ENCODE data around the gene FAM114A1.
"Not testable (repeated sequence)": the region's sequence is repeated elsewhere in the genome, so short reads cannot be mapped to it uniquely, and the experiment has no call there.

FAM114A1 gene

DNA sequence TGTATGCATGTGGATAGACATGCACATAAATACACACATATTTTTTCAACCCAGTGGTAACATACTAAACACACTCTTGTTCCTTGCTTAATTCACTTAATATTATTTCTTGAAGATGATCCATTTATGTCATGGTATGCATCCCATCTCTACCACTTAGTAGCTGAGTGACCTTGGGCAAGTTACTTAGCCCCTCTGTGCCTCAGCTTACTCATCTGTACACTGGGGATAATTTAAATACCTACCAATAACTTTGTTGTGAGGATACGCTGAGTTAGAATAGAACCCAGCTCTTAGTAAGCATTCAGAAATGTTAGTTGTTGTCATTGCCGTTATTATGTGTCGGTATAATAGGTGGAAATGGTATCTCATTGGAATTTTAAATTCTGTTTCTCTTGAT is 41.4 kb downstream of the FAM114A1 start:
- Histone ChIP-seq H3K36me3 (ENCODE audit: control insufficient read depth, low read length) (no peaks in the 10 kb centered on the region), H3K4me1 (ENCODE audit: control insufficient read depth, low read length) (no peaks in the 10 kb centered on the region), H3F3A (ENCODE audit: control insufficient read depth, insufficient read depth) (no peaks in the 10 kb centered on the region), H3K4me2 (ENCODE audit: low read length) (no peak overlapping the region), H3K9me3 (ENCODE audit: control insufficient read depth, insufficient read depth, low read length) (no peaks in the 10 kb centered on the region), H3K27ac (ENCODE audit: low read depth, low read length) (no peak overlapping the region), H3K9me2 (replicated peaks; ENCODE audit: control insufficient read depth, low read length) (no peaks in the 10 kb centered on the region), H3K79me2 (ENCODE audit: control insufficient read depth, low read length) (no peaks in the 10 kb centered on the region), H3K4me3 (ENCODE audit: low read length) (no peak overlapping the region), H4K20me1 (ENCODE audit: control insufficient read depth, insufficient read depth, low read depth, low read length) (no peaks in the 10 kb centered on the region), H3K27me3 (ENCODE audit: control insufficient read depth, low read length) (no peaks in the 10 kb centered on the region)
- TF ChIP-seq CTCF (IDR thresholded peaks at IDR 0.05; ENCODE audit: low read depth, low read length, poor library complexity, severe bottlenecking) = no peak
- no peak for TF ChIP-seq EZH2phosphoT487 (IDR thresholded peaks at IDR 0.05; ENCODE audit: borderline replicate concordance, low read length)

- Histone ChIP-seq H3K9me2 (replicated peaks; ENCODE audit: control insufficient read depth, low read length) (no peaks in the 10 kb centered on the region), H3F3A (ENCODE audit: control insufficient read depth, insufficient read depth) (no peaks in the 10 kb centered on the region), H3K9me3 (ENCODE audit: control insufficient read depth, insufficient read depth, low read length) (no peaks in the 10 kb centered on the region), H3K4me2 (ENCODE audit: low read length) (no peak overlapping the region), H3K27me3 (ENCODE audit: control insufficient read depth, low read length) (no peaks in the 10 kb centered on the region), H3K79me2 (ENCODE audit: control insufficient read depth, low read length) (no peaks in the 10 kb centered on the region), H3K27ac (ENCODE audit: low read depth, low read length) (no peak overlapping the region), H3K36me3 (ENCODE audit: control insufficient read depth, low read length) (no peaks in the 10 kb centered on the region), H4K20me1 (ENCODE audit: control insufficient read depth, insufficient read depth, low read depth, low read length) (no peaks in the 10 kb centered on the region), H3K4me3 (ENCODE audit: low read length) (no peak overlapping the region), H3K4me1 (ENCODE audit: control insufficient read depth, low read length) (peaks cover 7% of the 10 kb centered on the region)
- TF ChIP-seq CTCF (IDR thresholded peaks at IDR 0.05; ENCODE audit: low read depth, low read length, poor library complexity, severe bottlenecking) = no peak
- TF ChIP-seq EZH2phosphoT487 (IDR thresholded peaks at IDR 0.05; ENCODE audit: borderline replicate concordance, low read length) = no peak
These were observed 43.7 kb downstream of the FAM114A1 start for GRCh38 chr4:38911257-38911656.

- Histone ChIP-seq H3K4me2 (ENCODE audit: low read length) (peak overlapping the region; percentile 41), H3K4me3 (ENCODE audit: low read length) (0 out of 2 replicates have a peak overlapping the region, but pooled peaks have one; percentile 17), H3F3A (ENCODE audit: control insufficient read depth, insufficient read depth) (no peaks in the 10 kb centered on the region), H3K9me3 (ENCODE audit: control insufficient read depth, insufficient read depth, low read length) (no peaks in the 10 kb centered on the region), H3K27ac (ENCODE audit: low read depth, low read length) (no peak overlapping the region), H3K27me3 (ENCODE audit: control insufficient read depth, low read length) (no peaks in the 10 kb centered on the region), H3K36me3 (ENCODE audit: control insufficient read depth, low read length) (no peaks in the 10 kb centered on the region), H3K4me1 (ENCODE audit: control insufficient read depth, low read length) (peaks cover 7% of the 10 kb centered on the region), H3K79me2 (ENCODE audit: control insufficient read depth, low read length) (no peaks in the 10 kb centered on the region), H4K20me1 (ENCODE audit: control insufficient read depth, insufficient read depth, low read depth, low read length) (no peaks in the 10 kb centered on the region), H3K9me2 (replicated peaks; ENCODE audit: control insufficient read depth, low read length) (no peaks in the 10 kb centered on the region)
- TF ChIP-seq EZH2phosphoT487 (IDR thresholded peaks at IDR 0.05; ENCODE audit: borderline replicate concordance, low read length) (no peak), CTCF (IDR thresholded peaks at IDR 0.05; ENCODE audit: low read depth, low read length, poor library complexity, severe bottlenecking) (no peak)
These were observed 47.2 kb downstream of the FAM114A1 start for GRCh38 chr4:38914854-38915253.

DNA sequence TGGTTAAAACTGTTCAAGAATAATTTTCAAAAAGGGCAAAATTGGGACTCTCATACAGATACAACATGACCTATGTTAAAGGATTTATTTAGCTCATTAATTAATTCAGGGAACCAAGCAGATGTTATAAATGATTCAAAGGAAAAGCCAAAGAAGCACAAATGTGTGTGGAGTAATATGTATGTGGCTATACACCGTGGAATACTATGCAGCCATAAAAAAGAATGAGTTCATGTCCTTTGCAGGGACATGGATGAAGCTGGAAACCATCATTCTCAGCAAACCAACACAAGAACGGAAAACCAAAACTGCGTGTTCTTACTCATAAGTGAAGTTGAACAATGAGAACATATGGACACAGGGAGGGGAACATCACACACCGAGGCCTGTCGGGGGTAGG is 48.7 kb downstream of the FAM114A1 start:
- not testable (repeated sequence) for H3K9me3 ChIP-seq (ENCODE audit: control insufficient read depth, insufficient read depth, low read length); H4K20me1 ChIP-seq (ENCODE audit: control insufficient read depth, insufficient read depth, low read depth, low read length); H3K27ac ChIP-seq (ENCODE audit: low read depth, low read length); H3K4me1 ChIP-seq (ENCODE audit: control insufficient read depth, low read length); H3K36me3 ChIP-seq (ENCODE audit: control insufficient read depth, low read length); H3K79me2 ChIP-seq (ENCODE audit: control insufficient read depth, low read length); H3K9me2 ChIP-seq (replicated peaks; ENCODE audit: control insufficient read depth, low read length); H3K4me2 ChIP-seq (ENCODE audit: low read length); H3K4me3 ChIP-seq (ENCODE audit: low read length); H3K27me3 ChIP-seq (ENCODE audit: control insufficient read depth, low read length); H3F3A ChIP-seq (ENCODE audit: control insufficient read depth, insufficient read depth)

All from DOHH2 (cell line).